Mammary epithelial cell (primary cell): ENCODE measurements around the gene NT5C.

ENCODE experiments used
- CTCF ChIP-seq, 2 donors: IDR thresholded peaks in 1 of 2; conservative IDR thresholded peaks in 1 of 2; 2 replicates each; pipeline ENCODE4 v1.5.1; 2011 to 2012; ENCODE audit warnings: inconsistent platforms in 2 of 2, low read length in 2 of 2, mild to moderate bottlenecking in 2 of 2, control low read depth in 1 of 2, low read depth in 1 of 2; ENCODE audit not compliant: insufficient read depth in 1 of 2; ENCODE audit errors: extremely low read depth in 1 of 2
- EZH2 ChIP-seq: IDR thresholded peaks from 2 replicates; pipeline ENCODE4 v1.6.1; 2012; ENCODE audit warnings: low read length, inconsistent platforms, borderline replicate concordance

GRCh38 chr17:75176625-75177024 is 45.1 kb upstream of the NT5C start:
- TF ChIP-seq CTCF (conservative IDR thresholded peaks at IDR 0.05 in 1 of 2, IDR thresholded peaks at IDR 0.05 in 1 of 2; ENCODE audit: extremely low read depth in 1 of 2, insufficient read depth in 1 of 2, low read depth in 1 of 2, low read length in 2 of 2): no peak
- no peak for TF ChIP-seq EZH2
